CD4-positive, alpha-beta memory T cell (primary cell): ENCODE data around the gene ACAP1. TPM values are rescaled to one million over a fixed set of nuclear protein-coding genes. Genes with fewer than 3 reads are reported as not detected.
A peak's percentile ranks its signal among the peaks of the same experiment; 100 is the strongest.

ENCODE experiments used
- CTCF ChIA-PET: fragments of 350-600 bp; sonication (Branson Sonifier 250); formaldehyde crosslinking; loops from one replicate; lab custom pipeline; 2021; ENCODE audit warnings: inconsistent platforms; ENCODE audit not compliant: partially characterized antibody; lab: Charles Lee
- POLR2A ChIA-PET: fragments of 350-600 bp; sonication (Branson Sonifier 250); formaldehyde crosslinking; loops from one replicate; lab custom pipeline; 2021; ENCODE audit not compliant: partially characterized antibody; lab: Charles Lee
- DNase-seq, 5 donors: peaks; one replicate each; pipeline versions ENCODE4 v3.0.0 to v3.0.0-alpha.2; 2020 to 2022; ENCODE audit warnings: mixed read lengths in 1 of 5
- H3K27ac ChIP-seq: one replicate; pipeline ENCODE4 v1.7.0; 2013; ENCODE audit warnings: low read depth, low read length
- H3K27me3 ChIP-seq: 2 replicates; pipeline ENCODE4 v1.7.0; 2013; ENCODE audit warnings: mild to moderate bottlenecking, low read length, moderate library complexity; ENCODE audit not compliant: insufficient read depth
- H3K36me3 ChIP-seq: 2 replicates; pipeline ENCODE4 v1.7.0; 2013; ENCODE audit warnings: mild to moderate bottlenecking, low read length, moderate library complexity; ENCODE audit not compliant: insufficient read depth
- H3K4me1 ChIP-seq: 2 replicates; pipeline ENCODE4 v1.7.0; 2013; ENCODE audit warnings: mild to moderate bottlenecking, low read length, moderate library complexity; ENCODE audit not compliant: insufficient read depth
- H3K4me3 ChIP-seq, 2 donors: one replicate each; pipeline ENCODE4 v1.7.0; 2013; ENCODE audit warnings: low read length in 2 of 2, mild to moderate bottlenecking in 1 of 2
- H3K9me3 ChIP-seq, 2 donors: one replicate each; pipeline ENCODE4 v1.7.0; 2013; ENCODE audit warnings: low read length in 2 of 2, control low read depth in 1 of 2; ENCODE audit not compliant: control insufficient read depth in 1 of 2
- H3K27ac Mint-ChIP-seq, 7 donors: one replicate each; pipeline ENCODE4 v1.8.0; 2020 to 2021; ENCODE audit warnings: mixed read lengths in 7 of 7, mild to moderate bottlenecking in 6 of 7, inconsistent platforms in 3 of 7, moderate library complexity in 3 of 7
- H3K27me3 Mint-ChIP-seq, 2 donors: one replicate each; pipeline ENCODE4 v1.8.0; 2020 to 2021; ENCODE audit warnings: mixed read lengths in 2 of 2
- H3K36me3 Mint-ChIP-seq, 2 donors: one replicate each; pipeline ENCODE4 v1.8.0; 2020 to 2021; ENCODE audit warnings: mixed read lengths in 2 of 2, inconsistent platforms in 1 of 2, mild to moderate bottlenecking in 1 of 2
- H3K4me1 Mint-ChIP-seq, 4 donors: one replicate each; pipeline ENCODE4 v1.8.0; 2020 to 2021; ENCODE audit warnings: mixed read lengths in 4 of 4, mild to moderate bottlenecking in 1 of 4
- H3K4me3 Mint-ChIP-seq, 8 donors: one replicate each; pipeline ENCODE4 v1.8.0; 2020 to 2021; ENCODE audit warnings: mixed read lengths in 8 of 8, mild to moderate bottlenecking in 7 of 8, moderate library complexity in 6 of 8, inconsistent platforms in 3 of 8
- H3K9me3 Mint-ChIP-seq, 8 donors: one replicate each; pipeline ENCODE4 v1.8.0; 2020 to 2021; ENCODE audit warnings: mixed read lengths in 8 of 8, mild to moderate bottlenecking in 5 of 8, inconsistent platforms in 3 of 8, moderate library complexity in 1 of 8
- intact Hi-C: fragments of 100-400 bp; cut with micrococcal nuclease; formaldehyde crosslinking; loops from one replicate; pipeline ENCODE4 v1.15.1; 2023
- polyA plus RNA-seq, 2 donors: library from polyadenylated mRNA; unstranded; fragments of 300-500 nt; fragmentation: Illumina TruSeq; gene quantifications; one replicate each; pipeline ENCODE4 v1.2.3, GENCODE V29; 2021
- total RNA-seq, 2 experiments: library from RNA; stranded (reverse); gene quantifications; one replicate each; pipeline ENCODE4 v1.2.3, GENCODE V29; 2021

ACAP1 gene
- total and polyA plus RNA-seq, 4 experiments from 2014 or later = 261 to 516 (median 386) TPM

GRCh38 chr17:7311110-7311705 is 25.1 kb upstream of the ACAP1 start:
- H3K36me3 ChIP-seq = peaks cover 49% of the 10 kb centered on the region
- Mint-ChIP-seq H3K36me3 (peaks cover 49 to 74% of the 10 kb centered on the region in 2 donors), H3K27me3 (peaks cover 0 to 4% of the 10 kb centered on the region in 2 donors), H3K9me3 (peaks cover 0 to 7% (median 0%) of the 10 kb centered on the region in 8 donors), H3K4me3 (peak overlapping the region in 4 of 8 donors; percentile 48 to 96 (median 84)), H3K4me1 (peaks cover 40 to 84% (median 60%) of the 10 kb centered on the region in 4 donors), H3K27ac (peak overlapping the region; percentile 97 to 100 (median 99))
- no peak overlapping the region for H3K4me3 ChIP-seq
- ChIA-PET POLR2A (interaction anchor here (0.5 to 9.3 kb wide), 10 partner anchors 10 to 845 kb away, joined by 3 to 187 read pairs (median 8); partner anchors contain the start of genes ACAP1, GABARAP and NEURL4), CTCF (interaction anchor here (1.2 to 1.6 kb wide), 3 partner anchors 10 to 24 kb away, joined by 5 to 6 read pairs (median 5); partner anchors contain the start of gene ACAP1)
- intact Hi-C loops = no loop called here
- peak overlapping the region; percentile 100 for H3K27ac ChIP-seq
- H3K27me3 ChIP-seq = no peaks in the 10 kb centered on the region
- DNase-seq = no peak
- H3K4me1 ChIP-seq = peaks cover 62% of the 10 kb centered on the region
- no peaks in the 10 kb centered on the region for H3K9me3 ChIP-seq

DNA sequence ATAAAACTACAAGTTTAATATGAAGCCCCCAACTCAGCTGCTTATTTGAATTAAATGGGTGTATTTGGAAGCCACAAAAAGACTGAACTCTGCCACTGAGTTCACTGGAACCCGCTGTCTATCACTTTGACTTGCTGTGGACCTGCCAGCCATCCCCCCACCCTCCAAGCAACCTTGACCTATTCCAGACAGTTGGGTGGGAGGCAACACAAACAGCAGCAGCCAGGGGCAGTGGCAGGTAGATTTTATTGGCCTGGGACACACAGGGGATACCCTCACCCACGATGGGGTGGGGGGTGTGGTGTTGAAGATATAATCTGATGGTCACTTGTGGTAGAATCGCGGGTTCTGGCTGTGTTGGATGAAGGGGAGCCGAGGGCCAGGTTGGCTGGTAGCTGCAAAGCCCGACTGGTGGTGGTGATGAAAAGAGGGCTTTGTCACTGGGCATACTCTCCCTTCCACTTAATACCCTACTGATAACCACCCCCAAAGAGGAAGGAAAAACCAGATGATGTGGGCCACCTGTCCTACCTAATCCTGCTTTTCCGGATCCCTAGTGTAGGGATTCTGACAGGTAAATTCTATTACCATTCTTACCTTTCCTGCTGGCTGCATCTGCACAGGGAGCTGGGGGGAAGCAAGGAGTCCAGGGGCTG is 23.8 kb upstream of the ACAP1 start:
- H3K9me3 Mint-ChIP-seq = peaks cover 0 to 7% (median 0%) of the 10 kb centered on the region in 8 donors
- Histone ChIP-seq H3K4me3 (no peak overlapping the region), H3K27me3 (no peaks in the 10 kb centered on the region), H3K36me3 (peaks cover 55% of the 10 kb centered on the region), H3K9me3 (no peaks in the 10 kb centered on the region), H3K27ac (peak overlapping the region; percentile 83), H3K4me1 (peaks cover 62% of the 10 kb centered on the region)
- no peak for DNase-seq
- H3K36me3 Mint-ChIP-seq = peaks cover 52 to 75% of the 10 kb centered on the region in 2 donors
- H3K27me3 Mint-ChIP-seq = no peaks in the 10 kb centered on the region
- peak overlapping the region in 5 of 8 donors; percentile 48 to 79 (median 67) for H3K4me3 Mint-ChIP-seq
- ChIA-PET CTCF (interaction anchor here (1.5 to 4.2 kb wide), 3 partner anchors 17 to 24 kb away, joined by 4 to 21 read pairs (median 5); partner anchors contain the start of gene ACAP1), POLR2A (interaction anchor here (0.9 to 9.3 kb wide), 11 partner anchors 12 to 533 kb away, joined by 3 to 187 read pairs (median 5); partner anchors contain the start of genes ACAP1, NEURL4 and TMEM256)
- intact Hi-C loops = no loop called here
- H3K4me1 Mint-ChIP-seq = peaks cover 41 to 78% (median 58%) of the 10 kb centered on the region in 4 donors
- peak overlapping the region; percentile 78 to 96 (median 88) for H3K27ac Mint-ChIP-seq

GRCh38 chr17:7313088-7313889 is 23.0 kb upstream of the ACAP1 start:
- H3K4me1 ChIP-seq = peaks cover 62% of the 10 kb centered on the region
- CTCF ChIA-PET = interaction anchor here (0.6 to 4.2 kb wide), 5 partner anchors 9 to 23 kb away, joined by 3 to 21 read pairs (median 6); partner anchors contain the start of gene ACAP1
- H3K9me3 ChIP-seq = no peaks in the 10 kb centered on the region
- H3K36me3 ChIP-seq = peaks cover 62% of the 10 kb centered on the region
- no peak for DNase-seq
- no peak overlapping the region for H3K4me3 ChIP-seq
- H3K27me3 Mint-ChIP-seq = no peaks in the 10 kb centered on the region
- H3K9me3 Mint-ChIP-seq = peaks cover 0 to 7% (median 0%) of the 10 kb centered on the region in 8 donors
- H3K4me1 Mint-ChIP-seq = peaks cover 41 to 78% (median 58%) of the 10 kb centered on the region in 4 donors
- intact Hi-C loops = no loop called here
- no peaks in the 10 kb centered on the region for H3K27me3 ChIP-seq
- peaks cover 55 to 81% of the 10 kb centered on the region in 2 donors for H3K36me3 Mint-ChIP-seq
- POLR2A ChIA-PET = interaction anchor here (0.6 to 9.3 kb wide), 21 partner anchors 9 to 532 kb away, joined by 3 to 187 read pairs (median 5); partner anchors contain the start of genes ACADVL, ACAP1, DLG4 and DVL2
- peak overlapping the region; percentile 80 to 96 (median 92) for H3K27ac Mint-ChIP-seq
- H3K4me3 Mint-ChIP-seq = peak overlapping the region; percentile 41 to 84 (median 68)
- peak overlapping the region; percentile 83 for H3K27ac ChIP-seq

DNA sequence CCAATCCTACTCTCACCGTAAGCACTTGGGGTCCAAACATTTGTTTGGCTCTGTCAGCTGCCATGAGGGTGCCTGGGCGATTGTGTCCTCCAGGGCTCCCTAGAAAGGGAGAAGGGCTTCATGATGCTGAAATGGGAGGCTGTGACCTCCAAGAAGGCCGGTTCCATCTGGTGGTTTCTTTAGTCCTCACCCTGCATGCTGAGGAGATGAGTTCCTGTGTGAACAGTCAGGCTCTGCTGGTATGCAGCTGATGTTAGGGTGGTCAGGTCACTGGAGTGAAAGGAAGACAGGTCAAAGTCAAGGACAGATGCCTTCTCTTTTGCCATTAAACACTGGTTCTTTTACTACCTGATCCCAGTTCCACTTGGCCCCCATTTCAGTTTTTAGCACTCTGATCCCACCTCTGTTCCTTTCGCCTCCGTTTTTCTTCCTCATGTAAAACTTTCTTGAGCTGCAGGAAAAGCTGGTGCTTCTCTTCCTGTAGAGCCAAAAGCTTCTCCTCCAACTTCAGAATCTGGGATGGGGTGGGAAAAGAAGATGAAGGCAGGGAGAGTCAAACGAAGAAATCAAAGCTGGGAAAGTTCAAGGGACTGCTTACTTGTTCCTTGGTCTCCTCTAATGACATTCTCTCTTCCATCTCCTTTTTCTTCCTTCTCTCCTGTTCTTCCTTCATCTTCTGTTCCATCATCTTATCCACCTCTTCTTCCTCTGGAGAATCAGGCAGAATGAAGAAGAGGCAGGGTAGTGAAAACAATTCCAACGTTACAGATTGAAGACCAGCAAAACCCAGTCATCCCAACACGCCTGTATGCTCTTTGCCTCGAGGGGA is 22.2 kb upstream of the ACAP1 start:
- H3K27me3 ChIP-seq = no peaks in the 10 kb centered on the region
- no peaks in the 10 kb centered on the region for H3K9me3 ChIP-seq
- CTCF ChIA-PET = interaction anchor here (0.6 to 4.2 kb wide), 7 partner anchors 8 to 123 kb away, joined by 3 to 21 read pairs (median 5); partner anchors contain the start of gene ACAP1
- DNase-seq = no peak
- Mint-ChIP-seq H3K4me1 (peaks cover 38 to 73% (median 52%) of the 10 kb centered on the region in 4 donors), H3K27me3 (no peaks in the 10 kb centered on the region), H3K9me3 (peaks cover 0 to 7% (median 0%) of the 10 kb centered on the region in 8 donors), H3K4me3 (peak overlapping the region; percentile 67 to 85 (median 83)), H3K36me3 (peaks cover 57 to 80% of the 10 kb centered on the region in 2 donors), H3K27ac (peak overlapping the region; percentile 91 to 98 (median 95))
- POLR2A ChIA-PET = interaction anchor here (0.9 to 9.3 kb wide), 21 partner anchors 9 to 373 kb away, joined by 3 to 187 read pairs (median 7); partner anchors contain the start of genes ACADVL, ACAP1, DLG4 and DVL2
- H3K4me3 ChIP-seq = peak overlapping the region; percentile 5 to 68
- peaks cover 58% of the 10 kb centered on the region for H3K4me1 ChIP-seq
- intact Hi-C loops = no loop called here
- H3K27ac ChIP-seq = peak overlapping the region; percentile 83
- H3K36me3 ChIP-seq = peaks cover 67% of the 10 kb centered on the region

DNA sequence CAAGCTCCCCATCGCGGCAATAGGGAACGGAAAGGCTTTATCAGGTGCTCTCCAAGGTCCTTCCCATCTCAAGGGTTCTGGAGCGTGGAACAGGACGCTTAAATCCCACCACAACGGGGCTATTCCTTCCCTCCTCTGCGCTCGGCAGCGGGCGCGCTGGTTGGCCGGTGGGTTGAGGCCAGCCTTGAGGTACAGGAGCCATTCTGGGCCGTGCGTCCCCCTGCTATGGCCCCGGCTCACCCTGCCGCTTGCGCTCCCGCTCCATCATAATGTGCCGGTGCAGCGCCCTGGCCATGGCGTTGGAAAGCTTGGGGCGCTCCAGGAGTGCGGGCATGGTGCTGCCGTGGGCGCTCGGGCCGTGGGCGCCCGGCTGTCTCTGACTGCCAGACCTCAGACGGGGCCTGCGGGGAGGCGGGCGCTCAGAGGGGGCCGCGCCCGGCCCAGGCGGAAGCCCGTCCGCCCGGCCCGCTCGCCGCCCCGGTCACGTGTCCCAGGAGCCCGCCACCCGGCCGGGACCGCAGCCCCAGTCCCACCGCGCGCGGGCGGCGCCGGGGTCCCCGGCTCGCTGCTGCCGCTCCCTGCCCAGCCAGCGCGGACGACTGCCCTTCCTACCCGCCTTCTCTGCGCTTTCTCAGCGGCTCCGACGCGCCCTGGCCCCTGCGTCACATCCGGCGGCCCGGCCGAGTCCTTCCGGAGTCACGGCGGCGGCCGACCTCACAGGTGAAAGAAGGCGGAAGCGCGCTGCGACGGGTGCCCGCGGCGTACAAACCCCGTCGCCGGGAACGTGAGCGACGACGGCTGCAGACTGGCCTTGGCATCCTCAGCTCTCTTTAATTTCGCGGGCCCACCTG is 21.4 kb upstream of the ACAP1 start, which contains the start of gene GPS2:
TSS of gene GPS2 (minus strand) at position 642 of the 851 bp plus-strand sequence. CDS start at position 334, 308 bp downstream.
- Mint-ChIP-seq H3K27ac (peak within 1 kb of the TSS; percentile 92 to 98 (median 96)), H3K4me3 (peak within 1 kb of the TSS; percentile 83 to 97 (median 92)), H3K36me3 (peaks cover 52 to 72% of the 10 kb centered on the region in 2 donors), H3K4me1 (peaks cover 29 to 64% (median 44%) of the 10 kb centered on the region in 4 donors), H3K9me3 (peaks cover 0 to 7% (median 0%) of the 10 kb centered on the region in 8 donors), H3K27me3 (no peaks in the 10 kb centered on the region)
- ChIA-PET CTCF (interaction anchor here (0.6 to 4.2 kb wide), 7 partner anchors 10 to 122 kb away, joined by 3 to 21 read pairs (median 6); partner anchors contain the start of gene ACAP1), POLR2A (interaction anchor here (0.8 to 9.3 kb wide), 23 partner anchors 10 to 372 kb away, joined by 3 to 187 read pairs (median 6); partner anchors contain the start of genes ACADVL, ACAP1, DLG4 and DVL2)
- intact Hi-C loops = loop anchor here (1.0 kb wide), 2 partner anchors 8 to 14 kb away; partner anchors contain the start of genes EIF5A and NEURL4
- H3K4me1 ChIP-seq = peaks cover 50% of the 10 kb centered on the region
- no peaks in the 10 kb centered on the region for H3K9me3 ChIP-seq
- DNase-seq = peak; percentile 92 to 94 (median 93)
- no peaks in the 10 kb centered on the region for H3K27me3 ChIP-seq
- H3K4me3 ChIP-seq = peak within 1 kb of the TSS; percentile 68 to 76
- H3K36me3 ChIP-seq = peaks cover 59% of the 10 kb centered on the region
- peak within 1 kb of the TSS; percentile 83 for H3K27ac ChIP-seq
